ENCODE measurements around the gene IFI44L. TPM values are rescaled to one million over a fixed set of nuclear protein-coding genes. Genes with fewer than 3 reads are reported as not detected.

IFI44L gene
- polyA plus RNA-seq, 1 donor from 2014 or later: 0.10 TPM

DNA sequence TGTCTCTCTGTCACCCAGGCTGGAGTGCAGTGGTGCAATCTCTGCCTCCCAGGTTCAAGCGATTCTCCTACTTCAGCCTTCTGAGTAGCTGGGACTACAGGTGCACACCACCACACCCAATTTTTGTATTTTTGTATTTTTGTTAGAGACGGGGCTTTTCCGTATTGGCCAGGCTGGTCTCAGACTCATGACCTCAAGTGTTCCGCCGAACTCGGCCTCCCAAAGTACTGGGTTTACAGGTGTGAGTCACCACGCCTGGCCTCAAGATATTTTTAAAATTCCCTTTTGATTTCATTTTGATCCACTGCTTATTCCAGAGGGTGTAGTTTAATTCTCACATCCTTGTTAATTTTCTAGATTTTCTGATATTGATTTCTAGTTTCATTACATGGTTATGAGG lies 3.8 kb downstream of the IFI44L start:
- Histone ChIP-seq H3K36me3 (ENCODE audit: insufficient read depth, low read length) (no peaks in the 10 kb centered on the region), H3K27me3 (ENCODE audit: insufficient read depth, low read depth, low read length) (no peaks in the 10 kb centered on the region), H3K9me2 (ENCODE audit: insufficient read depth, low read length) (no peaks in the 10 kb centered on the region), H2AFZ (ENCODE audit: low read depth, low read length) (no peak overlapping the region), H3K4me3 (ENCODE audit: low read length) (no peak overlapping the region), H3K4me2 (ENCODE audit: low read length) (no peak overlapping the region), H3K79me2 (replicated peaks; ENCODE audit: insufficient read depth, low read length) (no peaks in the 10 kb centered on the region), H4K20me1 (ENCODE audit: insufficient read depth) (no peaks in the 10 kb centered on the region), H3F3A (ENCODE audit: insufficient read depth, low read length, poor library complexity, severe bottlenecking) (no peaks in the 10 kb centered on the region), H3K27ac (ENCODE audit: low read length) (no peak overlapping the region), H3K9me3 (ENCODE audit: low read length) (no peaks in the 10 kb centered on the region), H3K9ac (ENCODE audit: low read length) (no peak overlapping the region)
- TF ChIP-seq TAF1 (IDR thresholded peaks at IDR 0.05; ENCODE audit: low read depth) (no peak), REST (IDR thresholded peaks at IDR 0.05; ENCODE audit: borderline replicate concordance) (no peak), EP300 (conservative IDR thresholded peaks at IDR 0.05; ENCODE audit: poor library complexity, severe bottlenecking) (no peak), RAD21 (conservative IDR thresholded peaks at IDR 0.05) (no peak), POLR2AphosphoS5 (IDR thresholded peaks at IDR 0.05) (no peak), SMC3 (conservative IDR thresholded peaks at IDR 0.05; ENCODE audit: poor library complexity) (no peak), EZH2 (IDR thresholded peaks at IDR 0.05; ENCODE audit: borderline replicate concordance, insufficient read depth, low read length, poor library complexity, severe bottlenecking) (no peak), MXI1 (conservative IDR thresholded peaks at IDR 0.05; ENCODE audit: poor library complexity, severe bottlenecking) (no peak)
- TF ChIP-seq, protein P1, sequence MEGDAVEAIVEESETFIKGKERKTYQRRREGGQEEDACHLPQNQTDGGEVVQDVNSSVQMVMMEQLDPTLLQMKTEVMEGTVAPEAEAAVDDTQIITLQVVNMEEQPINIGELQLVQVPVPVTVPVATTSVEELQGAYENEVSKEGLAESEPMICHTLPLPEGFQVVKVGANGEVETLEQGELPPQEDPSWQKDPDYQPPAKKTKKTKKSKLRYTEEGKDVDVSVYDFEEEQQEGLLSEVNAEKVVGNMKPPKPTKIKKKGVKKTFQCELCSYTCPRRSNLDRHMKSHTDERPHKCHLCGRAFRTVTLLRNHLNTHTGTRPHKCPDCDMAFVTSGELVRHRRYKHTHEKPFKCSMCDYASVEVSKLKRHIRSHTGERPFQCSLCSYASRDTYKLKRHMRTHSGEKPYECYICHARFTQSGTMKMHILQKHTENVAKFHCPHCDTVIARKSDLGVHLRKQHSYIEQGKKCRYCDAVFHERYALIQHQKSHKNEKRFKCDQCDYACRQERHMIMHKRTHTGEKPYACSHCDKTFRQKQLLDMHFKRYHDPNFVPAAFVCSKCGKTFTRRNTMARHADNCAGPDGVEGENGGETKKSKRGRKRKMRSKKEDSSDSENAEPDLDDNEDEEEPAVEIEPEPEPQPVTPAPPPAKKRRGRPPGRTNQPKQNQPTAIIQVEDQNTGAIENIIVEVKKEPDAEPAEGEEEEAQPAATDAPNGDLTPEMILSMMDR (IDR thresholded peaks at IDR 0.05; ENCODE audit: poor library complexity, severe bottlenecking): no peak

DNA sequence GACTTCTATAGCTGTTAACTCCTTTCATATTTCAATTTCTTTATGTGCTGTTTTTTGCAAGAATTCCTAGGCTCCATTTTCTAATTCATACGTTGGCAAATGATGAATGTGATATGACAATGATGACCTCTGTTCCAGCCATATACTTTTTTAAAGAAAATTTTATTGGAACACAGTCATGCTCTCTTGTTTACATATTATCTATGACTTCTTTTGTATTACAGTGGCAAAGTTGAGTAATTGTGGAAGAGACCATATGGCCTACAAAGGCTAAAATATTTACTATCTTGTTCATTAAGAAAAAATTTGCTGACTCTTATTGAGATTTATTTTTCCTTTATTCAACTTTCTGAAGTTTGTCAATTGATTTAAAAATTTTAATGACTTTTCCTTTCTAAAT lies 7.1 kb downstream of the IFI44L start:
- Histone ChIP-seq H3K27ac (ENCODE audit: low read length) (no peak overlapping the region), H3K9me2 (ENCODE audit: insufficient read depth, low read length) (no peaks in the 10 kb centered on the region), H3K79me2 (replicated peaks; ENCODE audit: insufficient read depth, low read length) (no peaks in the 10 kb centered on the region), H3K27me3 (ENCODE audit: insufficient read depth, low read depth, low read length) (no peaks in the 10 kb centered on the region), H4K20me1 (ENCODE audit: insufficient read depth) (no peaks in the 10 kb centered on the region), H3K4me2 (ENCODE audit: low read length) (no peak overlapping the region), H3K9ac (ENCODE audit: low read length) (no peak overlapping the region), H3K36me3 (ENCODE audit: insufficient read depth, low read length) (no peaks in the 10 kb centered on the region), H3K9me3 (ENCODE audit: low read length) (no peaks in the 10 kb centered on the region), H3K4me3 (ENCODE audit: low read length) (no peak overlapping the region), H3F3A (ENCODE audit: insufficient read depth, low read length, poor library complexity, severe bottlenecking) (no peaks in the 10 kb centered on the region), H2AFZ (ENCODE audit: low read depth, low read length) (no peak overlapping the region)
- TF ChIP-seq TAF1 (IDR thresholded peaks at IDR 0.05; ENCODE audit: low read depth): no peak

GRCh38 chr1:78630600-78630999 lies 10.4 kb downstream of the IFI44L start:
- Histone ChIP-seq H3K9me2 (ENCODE audit: insufficient read depth, low read length) (no peaks in the 10 kb centered on the region), H3K9me3 (ENCODE audit: low read length) (no peaks in the 10 kb centered on the region), H3K4me3 (ENCODE audit: low read length) (no peak overlapping the region)

More at GRCh38 chr1:78630600-78630999, 10.4 kb downstream of the IFI44L start:
- no peak overlapping the region for H2AFZ ChIP-seq (ENCODE audit: low read depth, low read length)
- TF ChIP-seq SMC3 (conservative IDR thresholded peaks at IDR 0.05; ENCODE audit: poor library complexity): no peak
- TF ChIP-seq MXI1 (conservative IDR thresholded peaks at IDR 0.05; ENCODE audit: poor library complexity, severe bottlenecking): no peak
- no peak for TF ChIP-seq EP300 (conservative IDR thresholded peaks at IDR 0.05; ENCODE audit: poor library complexity, severe bottlenecking)
- TF ChIP-seq POLR2AphosphoS5 (IDR thresholded peaks at IDR 0.05): no peak
- TF ChIP-seq TAF1 (IDR thresholded peaks at IDR 0.05; ENCODE audit: low read depth): no peak
- TF ChIP-seq, protein P1 (IDR thresholded peaks at IDR 0.05; ENCODE audit: poor library complexity, severe bottlenecking): no peak
- no peak for TF ChIP-seq EZH2 (IDR thresholded peaks at IDR 0.05; ENCODE audit: borderline replicate concordance, insufficient read depth, low read length, poor library complexity, severe bottlenecking)
- TF ChIP-seq RAD21 (conservative IDR thresholded peaks at IDR 0.05): no peak
- TF ChIP-seq REST (IDR thresholded peaks at IDR 0.05; ENCODE audit: borderline replicate concordance): no peak
- no peak overlapping the region for H3K9ac ChIP-seq (ENCODE audit: low read length)
- no peaks in the 10 kb centered on the region for H3K27me3 ChIP-seq (ENCODE audit: insufficient read depth, low read depth, low read length)
- no peaks in the 10 kb centered on the region for H4K20me1 ChIP-seq (ENCODE audit: insufficient read depth)
- no peaks in the 10 kb centered on the region for H3K79me2 ChIP-seq (replicated peaks; ENCODE audit: insufficient read depth, low read length)
- no peaks in the 10 kb centered on the region for H3F3A ChIP-seq (ENCODE audit: insufficient read depth, low read length, poor library complexity, severe bottlenecking)
- H3K4me2 ChIP-seq (ENCODE audit: low read length): no peak overlapping the region
- H3K27ac ChIP-seq (ENCODE audit: low read length): no peak overlapping the region
- H3K36me3 ChIP-seq (ENCODE audit: insufficient read depth, low read length): no peaks in the 10 kb centered on the region
